ENCODE data around the gene TMEM43. TPM values are rescaled to one million over a fixed set of nuclear protein-coding genes. Genes with fewer than 3 reads are reported as not detected.

TMEM43 gene
- total and polyA plus RNA-seq, 10 of the 15 experiments (the other 5 are each of a cell fraction or from before 2014, with no cell fraction given): 7.2 to 33.0 (median 18.5) TPM

GRCh38 chr3:14175383-14176037 is 50.7 kb downstream of the TMEM43 start:
- BruUV-seq (replicated peaks): no TSS peak
- in situ Hi-C loops (cut with MboI) (no loop called here), intact Hi-C loops (cut with micrococcal nuclease; ENCODE audit: unreplicated experiment) (no loop called here)
- no peaks in the 10 kb centered on the region for H4K20me1 ChIP-seq (ENCODE audit: control insufficient read depth, insufficient read depth)
- peak overlapping the region; percentile 82 for H3K4me2 ChIP-seq (ENCODE audit: control insufficient read depth, insufficient read depth)
- H3K36me3 ChIP-seq (ENCODE audit: control insufficient read depth in 2 of 2, insufficient read depth in 2 of 2, low read length in 1 of 2): peaks cover 0 to 15% of the 10 kb centered on the region in 2 experiments; a peak in 3 of 4 replicates
- H3K4me1 ChIP-seq (ENCODE audit: control insufficient read depth, insufficient read depth, low read length): peaks cover 14% of the 10 kb centered on the region
- POLR2A ChIA-PET: interaction anchor here (1.7 kb wide), 1 partner anchor 52 kb away, joined by 13 read pairs; the partner anchor contains the start of genes CHCHD4 and TMEM43
- no peak overlapping the region for H2AFZ ChIP-seq (ENCODE audit: control insufficient read depth, low read depth, low read length)
- H3K27ac ChIP-seq (ENCODE audit: control insufficient read depth, insufficient read depth): peak overlapping the region; percentile 39
- peak overlapping the region; percentile 46 for H3K4me3 ChIP-seq
- no peaks in the 10 kb centered on the region for H3K9me3 ChIP-seq (replicated peaks; ENCODE audit: control insufficient read depth, insufficient read depth, low read length)
- SMC1A ChIA-PET (ENCODE audit: uncharacterized antibody, unreplicated experiment): interaction anchor here (1.2 to 1.8 kb wide), 6 partner anchors 31 to 279 kb away, joined by 3 to 5 read pairs (median 4); no protein-coding TSS in a partner anchor
- FAIRE-seq (peak; percentile 18), DNase-seq (ENCODE audit: low read depth, low spot score) (peak; percentile 48), ATAC-seq (peak; percentile 40)
- no peaks in the 10 kb centered on the region for H3K27me3 ChIP-seq (replicated peaks in 1 of 2; ENCODE audit: control insufficient read depth in 2 of 2, insufficient read depth in 2 of 2, low read length in 1 of 2)
- H3K9ac ChIP-seq (ENCODE audit: control insufficient read depth, insufficient read depth, low read length): peak overlapping the region; percentile 22; the same call in 1 of the 2 replicates
- RAD21 ChIA-PET (ENCODE audit: unreplicated experiment): interaction anchor here (1.0 to 2.0 kb wide), 3 partner anchors 31 to 279 kb away, joined by 3 to 5 read pairs (median 3); no protein-coding TSS in a partner anchor
- CTCF ChIA-PET: interaction anchor here (0.7 to 2.3 kb wide), 10 partner anchors 10 to 606 kb away, joined by 3 to 10 read pairs (median 4); partner anchors contain the start of genes CHCHD4 and TMEM43
- H3K79me2 ChIP-seq (ENCODE audit: control insufficient read depth, insufficient read depth, low read length): peaks cover 61% of the 10 kb centered on the region
- 33% methylated on average over 3 of the region's 3 CpGs for WGBS (ENCODE audit: insufficient coverage, insufficient replicate concordance, low lambda C conversion rate, missing lambda C conversion rate)
- TF ChIP-seq PKNOX1 (IDR thresholded peaks at IDR 0.05): peak; percentile 57; the same call in 1 of the 2 replicates
- 0 out of 2 replicates have a peak, but pooled peaks have one; percentile 14 for TF ChIP-seq CREM (IDR thresholded peaks at IDR 0.05; ENCODE audit: low read depth)
- no peak for TF ChIP-seq NFXL1 (IDR thresholded peaks at IDR 0.05; ENCODE audit: borderline replicate concordance)
- peak; percentile 87 for TF ChIP-seq TCF7 (IDR thresholded peaks at IDR 0.05; ENCODE audit: borderline replicate concordance)
- peak; percentile 36; the same call in 1 of the 2 replicates for TF ChIP-seq RELB (IDR thresholded peaks at IDR 0.05; ENCODE audit: low read depth)
- no peak for TF ChIP-seq SUPT20H (IDR thresholded peaks at IDR 0.05; ENCODE audit: borderline replicate concordance, control insufficient read depth, low read depth, low read length)
- peak; percentile 76; the same call in 1 of the 2 replicates for TF ChIP-seq MLLT1 (IDR thresholded peaks at IDR 0.05)
- TF ChIP-seq HDGF (IDR thresholded peaks at IDR 0.05): no peak
- peak; percentile 41; the same call in 1 of the 2 replicates for TF ChIP-seq EED (IDR thresholded peaks at IDR 0.05; ENCODE audit: low read depth)
- TF ChIP-seq KLF5 (IDR thresholded peaks at IDR 0.05; ENCODE audit: partially characterized antibody): no peak
- no peak for TF ChIP-seq TARDBP (IDR thresholded peaks at IDR 0.05; ENCODE audit: borderline replicate concordance)
- no peak for TF ChIP-seq BRCA1 (IDR thresholded peaks at IDR 0.05; ENCODE audit: low read depth, low read length)
- peak; percentile 65 to 72; a peak in 3 of 4 replicates for TF ChIP-seq IKZF2 (IDR thresholded peaks at IDR 0.05)
- no peak for TF ChIP-seq ZBTB4 (CRISPR knock-in tag; IDR thresholded peaks at IDR 0.05)
- TF ChIP-seq FOXK2 (IDR thresholded peaks at IDR 0.05): no peak
